ENCODE results near the gene STAT6. TPM values are rescaled to one million over a fixed set of nuclear protein-coding genes. Genes with fewer than 3 reads are reported as not detected.
A peak's percentile ranks its signal among the peaks of the same experiment; 100 is the strongest.

The STAT6 gene
- total and polyA plus RNA-seq, 10 of the 15 experiments (the other 5 are each of a cell fraction or from before 2014, with no cell fraction given), result 14.2 to 176 (median 89.6) TPM

DNA sequence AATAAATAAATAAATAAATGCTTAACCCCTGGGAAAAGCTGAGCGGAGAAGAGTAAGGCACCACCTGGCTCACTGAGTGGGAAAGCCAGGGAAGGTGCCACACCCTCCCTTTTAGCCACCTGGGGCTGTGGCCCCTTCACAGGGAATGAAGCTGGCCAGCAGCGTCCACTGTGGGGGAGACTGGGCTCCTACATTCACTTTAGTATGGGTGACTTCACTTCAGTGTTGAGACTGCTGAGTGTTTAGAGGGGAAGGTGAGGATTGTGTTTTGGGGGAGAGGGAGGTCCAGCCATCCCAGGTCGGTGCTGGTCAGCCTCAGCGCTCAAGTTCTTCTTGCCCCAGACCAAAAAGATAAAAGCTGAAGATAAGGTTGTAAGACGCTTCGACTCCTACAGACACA, 20.7 kb downstream of the STAT6 start:
- SMC1A ChIA-PET (ENCODE audit: uncharacterized antibody, unreplicated experiment), result interaction anchor here (1.0 to 9.2 kb wide), 4 partner anchors 11 to 25 kb away, joined by 6 to 169 read pairs (median 20); partner anchors contain the start of gene STAT6
- no peaks in the 10 kb centered on the region for H3K9me3 ChIP-seq (replicated peaks; ENCODE audit: control insufficient read depth, insufficient read depth, low read length)
- peak overlapping the region; percentile 70 for H3K9ac ChIP-seq (ENCODE audit: control insufficient read depth, insufficient read depth, low read length)
- in situ Hi-C loops (cut with MboI) (no loop called here), intact Hi-C loops (cut with micrococcal nuclease; ENCODE audit: unreplicated experiment) (no loop called here)
- H2AFZ ChIP-seq (ENCODE audit: control insufficient read depth, low read depth, low read length), result no peak overlapping the region
- no TSS peak for BruUV-seq (replicated peaks)
- no peak for FAIRE-seq
- CTCF ChIA-PET, result interaction anchor here (1.8 to 9.0 kb wide), 5 partner anchors 11 to 30 kb away, joined by 5 to 205 read pairs (median 69); partner anchors contain the start of genes NEMP1 and STAT6
- 65% methylated on average over 6 of the region's 6 CpGs for WGBS (ENCODE audit: insufficient coverage, insufficient replicate concordance, low lambda C conversion rate, missing lambda C conversion rate)
- H3K27me3 ChIP-seq (replicated peaks in 1 of 2; ENCODE audit: control insufficient read depth in 2 of 2, insufficient read depth in 2 of 2, low read length in 1 of 2), result no peaks in the 10 kb centered on the region
- peak overlapping the region; percentile 75 for H3K4me2 ChIP-seq (ENCODE audit: control insufficient read depth, insufficient read depth)
- peaks cover 9 to 17% of the 10 kb centered on the region in 2 experiments for H3K36me3 ChIP-seq (ENCODE audit: control insufficient read depth in 2 of 2, insufficient read depth in 2 of 2, low read length in 1 of 2)
- no peak for TF ChIP-seq POLR2AphosphoS2 (IDR thresholded peaks at IDR 0.05; ENCODE audit: low read depth, low read length)
- no peak for DNase-seq (ENCODE audit: low read depth, low spot score)
- no peak overlapping the region for H3K27ac ChIP-seq (ENCODE audit: control insufficient read depth, insufficient read depth)
- peaks cover 47% of the 10 kb centered on the region for H3K4me1 ChIP-seq (ENCODE audit: control insufficient read depth, insufficient read depth, low read length)
- peaks cover 34% of the 10 kb centered on the region for H3K79me2 ChIP-seq (ENCODE audit: control insufficient read depth, insufficient read depth, low read length)
- ATAC-seq, result no peak
- RAD21 ChIA-PET (ENCODE audit: unreplicated experiment), result interaction anchor here (0.6 to 8.8 kb wide), 7 partner anchors 11 to 339 kb away, joined by 3 to 199 read pairs (median 7); partner anchors contain the start of genes LRP1, NEMP1 and STAT6
- peak overlapping the region; percentile 52 for H3K4me3 ChIP-seq
- H4K20me1 ChIP-seq (ENCODE audit: control insufficient read depth, insufficient read depth), result no peaks in the 10 kb centered on the region
- POLR2A ChIA-PET, result interaction anchor here (0.9 to 7.6 kb wide), 5 partner anchors 9 to 25 kb away, joined by 3 to 74 read pairs (median 10); partner anchors contain the start of genes NEMP1 and STAT6

DNA sequence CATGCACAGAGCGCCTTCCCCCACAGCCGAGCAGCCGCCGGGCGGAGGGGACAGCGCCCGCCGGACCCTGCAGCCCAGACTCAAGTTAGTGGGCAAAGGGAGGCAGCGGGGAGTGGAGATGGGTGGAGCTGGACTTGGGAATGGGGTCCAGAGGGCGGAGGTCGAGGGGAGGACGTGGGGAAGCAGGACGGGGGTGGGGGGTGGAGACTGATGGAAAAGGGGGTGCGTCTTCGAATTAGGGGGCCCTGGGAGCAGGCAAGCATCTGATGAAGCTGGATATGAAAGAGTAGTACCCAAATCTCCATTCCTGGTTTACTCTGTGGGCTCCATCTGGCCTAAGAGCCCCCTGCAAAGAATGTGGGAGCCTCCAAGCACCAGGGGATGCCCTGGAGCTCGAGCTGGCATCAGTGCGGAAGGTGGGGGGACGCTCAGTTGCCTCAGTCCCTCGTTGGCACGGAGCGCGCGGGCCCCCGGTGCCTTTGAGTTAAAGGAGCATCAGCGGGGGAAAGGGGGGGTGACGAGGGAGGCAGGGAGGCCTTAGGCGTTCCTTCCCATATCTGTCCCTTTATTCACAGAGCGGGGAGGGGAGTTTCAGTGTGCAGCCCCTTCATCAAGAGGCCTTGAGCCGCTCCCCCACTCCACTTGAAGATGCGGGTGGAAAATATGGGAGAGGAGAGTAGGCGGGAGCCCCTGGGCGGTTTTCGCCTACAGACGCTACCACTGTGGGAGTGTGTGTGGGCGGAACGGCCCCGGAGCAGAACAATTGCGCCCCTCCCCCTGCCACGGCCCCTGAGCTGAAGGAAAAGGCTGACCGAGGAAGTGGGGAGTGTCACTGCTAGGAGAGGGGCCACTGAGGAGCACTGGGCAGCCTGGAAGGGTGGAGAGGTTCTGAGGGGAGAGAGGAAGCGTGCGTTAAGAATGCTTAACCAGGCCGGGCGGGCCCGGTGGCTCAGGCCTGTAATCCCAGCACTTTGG, 21.6 kb downstream of the STAT6 start:
- SMC1A ChIA-PET (ENCODE audit: uncharacterized antibody, unreplicated experiment), result interaction anchor here (0.9 to 9.2 kb wide), 5 partner anchors 10 to 24 kb away, joined by 3 to 169 read pairs (median 11); partner anchors contain the start of gene STAT6
- RAD21 ChIA-PET (ENCODE audit: unreplicated experiment), result interaction anchor here (0.6 to 8.8 kb wide), 7 partner anchors 10 to 338 kb away, joined by 3 to 199 read pairs (median 7); partner anchors contain the start of genes LRP1, NEMP1 and STAT6
- TF ChIP-seq ZBTB33 (IDR thresholded peaks at IDR 0.05) (no peak), ATF3 (IDR thresholded peaks at IDR 0.05; ENCODE audit: borderline replicate concordance, extremely low read depth, low read depth, low read length) (no peak), TCF7 (IDR thresholded peaks at IDR 0.05; ENCODE audit: borderline replicate concordance) (no peak), E4F1 (IDR thresholded peaks at IDR 0.05; ENCODE audit: borderline replicate concordance, partially characterized antibody) (no peak), YBX1 (IDR thresholded peaks at IDR 0.05) (no peak), CHD4 (IDR thresholded peaks at IDR 0.05) (no peak), ZNF24 (IDR thresholded peaks at IDR 0.05) (no peak)

More for the DNA sequence above, 21.6 kb downstream of the STAT6 start:
- Histone ChIP-seq H3K27me3 (replicated peaks in 1 of 2; ENCODE audit: control insufficient read depth in 2 of 2, insufficient read depth in 2 of 2, low read length in 1 of 2) (no peaks in the 10 kb centered on the region), H2AFZ (ENCODE audit: control insufficient read depth, low read depth, low read length) (peak overlapping the region; percentile 38), H4K20me1 (ENCODE audit: control insufficient read depth, insufficient read depth) (no peaks in the 10 kb centered on the region), H3K4me1 (ENCODE audit: control insufficient read depth, insufficient read depth, low read length) (peaks cover 38% of the 10 kb centered on the region), H3K4me3 (peak overlapping the region; percentile 93), H3K79me2 (ENCODE audit: control insufficient read depth, insufficient read depth, low read length) (peaks cover 34% of the 10 kb centered on the region), H3K27ac (ENCODE audit: control insufficient read depth, insufficient read depth) (peak overlapping the region; percentile 61), H3K9me3 (replicated peaks; ENCODE audit: control insufficient read depth, insufficient read depth, low read length) (no peaks in the 10 kb centered on the region), H3K4me2 (ENCODE audit: control insufficient read depth, insufficient read depth) (peak overlapping the region; percentile 81), H3K36me3 (ENCODE audit: control insufficient read depth in 2 of 2, insufficient read depth in 2 of 2, low read length in 1 of 2) (peaks cover 6 to 14% of the 10 kb centered on the region in 2 experiments; a peak in 3 of 4 replicates), H3K9ac (ENCODE audit: control insufficient read depth, insufficient read depth, low read length) (peak overlapping the region; percentile 70)
- BruUV-seq (replicated peaks), result TSS peak; percentile 48
- in situ Hi-C loops (cut with MboI), result loop anchor here (10.0 kb wide), 1 partner anchor 455 kb away; the partner anchor contains the start of gene BAZ2A
- FAIRE-seq (peak; percentile 56), ATAC-seq (no peak), DNase-seq (ENCODE audit: low read depth, low spot score) (no peak)
- 1% methylated on average over 39 of the region's 45 CpGs for WGBS (ENCODE audit: insufficient coverage, insufficient replicate concordance, low lambda C conversion rate, missing lambda C conversion rate)
- ChIA-PET POLR2A (interaction anchor here (0.6 to 7.6 kb wide), 6 partner anchors 8 to 24 kb away, joined by 3 to 74 read pairs (median 6); partner anchors contain the start of genes NEMP1 and STAT6), CTCF (interaction anchor here (0.6 to 9.0 kb wide), 6 partner anchors 10 to 1911 kb away, joined by 3 to 205 read pairs (median 38); partner anchors contain the start of genes NEMP1 and STAT6)
- intact Hi-C loops (cut with micrococcal nuclease; ENCODE audit: unreplicated experiment), result loop anchor here (5.0 kb wide), 2 partner anchors 402 to 452 kb away; partner anchors contain the start of gene PTGES3
